OCI-LY1 (cell line): ENCODE results near the gene CXCL14.

Source experiments
- EZH2 ChIP-seq: fragments of 200-600 bp; sonication (generic), shearing (Covaris generic); IDR thresholded peaks from 2 replicates; pipeline ENCODE4 v1.8.0; 2017; ENCODE audit warnings: borderline replicate concordance, mixed run types, mild to moderate bottlenecking, antibody characterized with exemption, low read length, moderate library complexity, mixed read lengths
- TF ChIP-seq, protein P1 (sequence below): fragments of 200-600 bp; sonication (generic), shearing (Covaris generic); IDR thresholded peaks from 2 replicates; pipeline ENCODE4 v1.5.1; 2017; ENCODE audit warnings: mild to moderate bottlenecking, antibody characterized with exemption, low read length, moderate library complexity, mixed read lengths

GRCh38 chr5:135541807-135542502 is 36.8 kb downstream of the CXCL14 start:
- TF ChIP-seq, protein P1, sequence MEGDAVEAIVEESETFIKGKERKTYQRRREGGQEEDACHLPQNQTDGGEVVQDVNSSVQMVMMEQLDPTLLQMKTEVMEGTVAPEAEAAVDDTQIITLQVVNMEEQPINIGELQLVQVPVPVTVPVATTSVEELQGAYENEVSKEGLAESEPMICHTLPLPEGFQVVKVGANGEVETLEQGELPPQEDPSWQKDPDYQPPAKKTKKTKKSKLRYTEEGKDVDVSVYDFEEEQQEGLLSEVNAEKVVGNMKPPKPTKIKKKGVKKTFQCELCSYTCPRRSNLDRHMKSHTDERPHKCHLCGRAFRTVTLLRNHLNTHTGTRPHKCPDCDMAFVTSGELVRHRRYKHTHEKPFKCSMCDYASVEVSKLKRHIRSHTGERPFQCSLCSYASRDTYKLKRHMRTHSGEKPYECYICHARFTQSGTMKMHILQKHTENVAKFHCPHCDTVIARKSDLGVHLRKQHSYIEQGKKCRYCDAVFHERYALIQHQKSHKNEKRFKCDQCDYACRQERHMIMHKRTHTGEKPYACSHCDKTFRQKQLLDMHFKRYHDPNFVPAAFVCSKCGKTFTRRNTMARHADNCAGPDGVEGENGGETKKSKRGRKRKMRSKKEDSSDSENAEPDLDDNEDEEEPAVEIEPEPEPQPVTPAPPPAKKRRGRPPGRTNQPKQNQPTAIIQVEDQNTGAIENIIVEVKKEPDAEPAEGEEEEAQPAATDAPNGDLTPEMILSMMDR = no peak
- no peak for TF ChIP-seq EZH2
